Measurements from ENCODE around the gene RTEL1. TPM values are rescaled to one million over a fixed set of nuclear protein-coding genes. Genes with fewer than 3 reads are reported as not detected.

Gene RTEL1
- total and polyA plus RNA-seq, 9 donors, result 6.2 to 44.2 (median 21.3) TPM

DNA sequence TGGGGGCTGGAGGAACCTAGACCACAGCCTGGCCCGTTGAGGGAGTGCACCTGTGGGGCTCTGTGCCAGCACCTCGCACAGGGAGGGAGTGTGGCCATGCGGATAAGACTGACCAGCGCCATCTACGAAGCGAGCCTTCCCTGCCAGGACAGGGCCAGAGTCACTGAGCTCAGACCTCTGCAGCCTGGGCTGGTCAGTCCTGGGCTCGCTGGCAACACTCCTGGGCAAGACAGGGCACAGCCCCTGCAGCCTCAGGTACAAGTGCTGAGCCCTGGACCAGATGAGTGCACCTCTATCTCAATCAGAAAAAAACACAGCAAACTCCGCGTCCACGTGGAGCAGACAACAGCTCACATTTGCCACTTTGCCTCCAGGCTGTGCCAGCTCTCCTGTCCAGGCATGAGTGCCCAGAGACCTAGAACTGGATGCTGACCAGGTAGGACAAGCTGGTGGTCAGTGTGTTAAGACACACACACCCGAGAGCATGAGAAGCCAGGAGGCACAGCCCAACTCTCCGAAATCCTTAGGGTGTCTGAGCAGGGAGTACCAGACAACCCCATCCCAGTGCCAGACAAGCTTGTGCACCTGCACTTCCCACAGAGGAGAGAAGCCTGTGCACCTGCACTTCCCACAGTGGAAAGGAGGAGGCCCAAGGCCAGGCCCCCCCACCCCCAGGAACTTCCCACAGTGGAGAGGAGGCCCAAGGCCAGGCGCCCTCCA, 44.8 kb downstream of the RTEL1 start:
- no peaks in the 10 kb centered on the region for H3K9me3 ChIP-seq
- peaks cover 4% of the 10 kb centered on the region for H3K4me1 ChIP-seq (ENCODE audit: insufficient read depth)
- H3K27me3 ChIP-seq, result no peaks in the 10 kb centered on the region
- 61 to 71% (median 62%) methylated on average over 12 to 13 of the region's 13 CpGs for WGBS, 3 donors
- intact Hi-C loops (cut with DNase I), result no loop called here
- H3K27ac ChIP-seq, result no peak overlapping the region
- peak in 1 of 5 donors; percentile 42 for DNase-seq
- H3K36me3 ChIP-seq, result no peaks in the 10 kb centered on the region
- TF ChIP-seq, protein P1, sequence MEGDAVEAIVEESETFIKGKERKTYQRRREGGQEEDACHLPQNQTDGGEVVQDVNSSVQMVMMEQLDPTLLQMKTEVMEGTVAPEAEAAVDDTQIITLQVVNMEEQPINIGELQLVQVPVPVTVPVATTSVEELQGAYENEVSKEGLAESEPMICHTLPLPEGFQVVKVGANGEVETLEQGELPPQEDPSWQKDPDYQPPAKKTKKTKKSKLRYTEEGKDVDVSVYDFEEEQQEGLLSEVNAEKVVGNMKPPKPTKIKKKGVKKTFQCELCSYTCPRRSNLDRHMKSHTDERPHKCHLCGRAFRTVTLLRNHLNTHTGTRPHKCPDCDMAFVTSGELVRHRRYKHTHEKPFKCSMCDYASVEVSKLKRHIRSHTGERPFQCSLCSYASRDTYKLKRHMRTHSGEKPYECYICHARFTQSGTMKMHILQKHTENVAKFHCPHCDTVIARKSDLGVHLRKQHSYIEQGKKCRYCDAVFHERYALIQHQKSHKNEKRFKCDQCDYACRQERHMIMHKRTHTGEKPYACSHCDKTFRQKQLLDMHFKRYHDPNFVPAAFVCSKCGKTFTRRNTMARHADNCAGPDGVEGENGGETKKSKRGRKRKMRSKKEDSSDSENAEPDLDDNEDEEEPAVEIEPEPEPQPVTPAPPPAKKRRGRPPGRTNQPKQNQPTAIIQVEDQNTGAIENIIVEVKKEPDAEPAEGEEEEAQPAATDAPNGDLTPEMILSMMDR (IDR thresholded peaks at IDR 0.05), result no peak
- no peak for TF ChIP-seq EP300 (IDR thresholded peaks at IDR 0.05)
- no peak for TF ChIP-seq POLR2A (IDR thresholded peaks at IDR 0.05)
- H3K4me3 ChIP-seq, result no peak overlapping the region

DNA sequence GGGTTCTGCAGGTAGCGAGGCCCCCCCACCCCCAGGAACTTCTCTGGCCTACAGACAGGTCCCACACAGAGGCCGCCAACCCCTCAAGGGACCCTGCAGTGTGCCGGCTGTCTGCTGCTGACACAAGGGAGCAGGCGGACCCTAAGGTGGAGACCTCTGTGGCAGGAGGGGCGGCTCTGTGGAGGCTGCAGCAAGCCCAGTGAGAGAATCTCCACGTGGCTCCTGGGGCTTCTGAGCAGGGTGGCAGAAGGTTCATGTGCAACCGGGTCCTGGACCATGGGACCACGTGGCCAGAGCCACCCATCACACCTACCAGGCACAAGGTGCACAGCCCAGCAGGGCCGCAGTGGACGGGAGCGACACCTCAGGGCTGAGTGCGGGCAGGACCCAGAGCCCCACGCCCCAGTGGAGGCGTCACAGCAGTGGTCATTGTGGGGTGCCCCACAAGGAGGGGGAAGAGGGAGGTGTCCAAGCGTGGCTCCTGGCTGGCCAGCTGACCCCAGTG, 45.4 kb downstream of the RTEL1 start:
- H3K27ac ChIP-seq, result no peak overlapping the region

DNA sequence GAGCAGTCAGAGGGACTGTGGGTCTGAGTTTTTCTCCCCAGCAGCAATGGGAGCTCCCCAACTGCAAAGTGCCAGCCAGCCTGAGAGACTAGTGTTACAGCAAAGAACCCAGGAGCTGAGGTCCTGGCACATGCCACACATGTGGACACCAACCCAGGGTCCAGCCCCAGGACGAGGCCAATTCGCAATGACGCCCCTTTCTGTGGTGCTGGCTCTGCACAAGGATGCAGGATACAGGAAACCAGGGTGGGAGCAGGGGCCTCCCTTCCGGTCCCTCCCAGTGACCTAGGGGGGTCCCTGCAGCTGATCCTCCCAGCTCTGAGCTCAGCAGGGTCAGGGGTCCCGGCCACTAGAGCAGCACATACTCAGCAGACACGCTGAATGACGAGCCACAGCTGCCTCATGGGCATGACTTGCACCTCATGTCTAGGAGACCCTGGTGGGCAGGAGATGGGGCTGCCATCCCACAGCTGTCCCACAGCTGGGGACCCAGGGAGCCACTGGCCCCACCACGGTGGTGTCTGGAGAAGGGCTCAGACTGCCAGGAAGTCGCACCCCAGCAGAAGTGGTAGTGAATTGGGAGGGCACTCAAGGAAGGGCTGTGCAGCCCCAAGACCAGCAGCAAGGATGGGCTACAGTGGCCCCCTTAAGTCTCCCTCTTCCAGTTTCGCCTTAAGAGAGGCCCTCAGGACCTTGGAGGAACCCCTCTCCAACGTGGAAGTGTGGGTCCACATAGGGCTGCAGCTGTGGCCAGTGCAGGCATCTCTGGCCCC, 46.0 kb downstream of the RTEL1 start:
- DNase-seq, result peak in 1 of 5 donors; percentile 36

More for the DNA sequence above, 45.4 kb downstream of the RTEL1 start:
- Histone ChIP-seq H3K36me3 (no peaks in the 10 kb centered on the region), H3K27me3 (no peaks in the 10 kb centered on the region), H3K4me3 (no peak overlapping the region), H3K9me3 (no peaks in the 10 kb centered on the region), H3K4me1 (ENCODE audit: insufficient read depth) (peaks cover 6% of the 10 kb centered on the region)
- TF ChIP-seq EP300 (IDR thresholded peaks at IDR 0.05), result no peak
- no peak for TF ChIP-seq POLR2A (IDR thresholded peaks at IDR 0.05)
- TF ChIP-seq, protein P1 (IDR thresholded peaks at IDR 0.05), result no peak
- 78 to 92% (median 85%) methylated on average over 8 to 15 of the region's 15 CpGs for WGBS, 3 donors
- DNase-seq, result peak in 3 of 5 donors; percentile 21 to 39 (median 30)
- intact Hi-C loops (cut with DNase I), result no loop called here

DNA sequence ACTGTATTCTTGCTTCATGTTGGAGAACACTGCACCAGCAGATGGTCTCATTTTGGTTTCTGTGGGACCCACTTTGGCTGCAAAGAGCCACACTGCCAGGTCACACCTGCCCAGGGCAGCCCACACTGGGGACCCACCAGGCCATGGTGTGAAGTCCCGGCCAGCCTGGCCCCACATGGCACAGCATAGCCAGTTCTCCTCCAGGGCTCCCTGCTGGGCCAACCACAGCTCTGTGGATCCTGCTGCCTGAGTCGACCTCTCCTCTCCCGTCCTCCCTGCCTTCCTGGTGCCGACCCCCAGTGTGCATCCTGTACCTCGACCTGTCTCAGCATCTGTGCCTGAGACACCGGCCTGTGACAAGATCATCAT, 46.6 kb downstream of the RTEL1 start:
- intact Hi-C loops (cut with DNase I), result no loop called here
- H3K27ac ChIP-seq, result no peak overlapping the region
- no peaks in the 10 kb centered on the region for H3K36me3 ChIP-seq
- TF ChIP-seq POLR2A (IDR thresholded peaks at IDR 0.05), result no peak
- TF ChIP-seq, protein P1 (IDR thresholded peaks at IDR 0.05), result no peak
- no peak for TF ChIP-seq EP300 (IDR thresholded peaks at IDR 0.05)
- no peaks in the 10 kb centered on the region for H3K9me3 ChIP-seq
- peaks cover 8% of the 10 kb centered on the region for H3K4me1 ChIP-seq (ENCODE audit: insufficient read depth)
- 80 to 90% (median 85%) methylated on average over 6 of the region's 6 CpGs for WGBS, 3 donors
- H3K27me3 ChIP-seq, result no peaks in the 10 kb centered on the region
- DNase-seq, result peak in 1 of 5 donors; percentile 30
- H3K4me3 ChIP-seq, result no peak overlapping the region

More for the DNA sequence above, 46.0 kb downstream of the RTEL1 start:
- Histone ChIP-seq H3K4me3 (no peak overlapping the region), H3K27ac (no peak overlapping the region), H3K27me3 (no peaks in the 10 kb centered on the region), H3K36me3 (no peaks in the 10 kb centered on the region), H3K4me1 (ENCODE audit: insufficient read depth) (peaks cover 8% of the 10 kb centered on the region), H3K9me3 (no peaks in the 10 kb centered on the region)
- TF ChIP-seq POLR2A (IDR thresholded peaks at IDR 0.05) (no peak), EP300 (IDR thresholded peaks at IDR 0.05) (no peak)
- TF ChIP-seq, protein P1 (IDR thresholded peaks at IDR 0.05), result no peak
- 75 to 80% (median 80%) methylated on average over 4 to 11 of the region's 11 CpGs for WGBS, 3 donors
- intact Hi-C loops (cut with DNase I), result no loop called here
